ENCODE measurements around the gene BMP7.

The BMP7 gene

GRCh38 chr20:57266291-57267157 is at the start of gene BMP7:
TSS of gene BMP7 (minus strand) at chr20:57266641. CDS start at chr20:57266122, 519 bp downstream.
- DNase-seq (ENCODE audit: low read depth in 2 of 2, low spot score in 1 of 2) = no peak

DNA sequence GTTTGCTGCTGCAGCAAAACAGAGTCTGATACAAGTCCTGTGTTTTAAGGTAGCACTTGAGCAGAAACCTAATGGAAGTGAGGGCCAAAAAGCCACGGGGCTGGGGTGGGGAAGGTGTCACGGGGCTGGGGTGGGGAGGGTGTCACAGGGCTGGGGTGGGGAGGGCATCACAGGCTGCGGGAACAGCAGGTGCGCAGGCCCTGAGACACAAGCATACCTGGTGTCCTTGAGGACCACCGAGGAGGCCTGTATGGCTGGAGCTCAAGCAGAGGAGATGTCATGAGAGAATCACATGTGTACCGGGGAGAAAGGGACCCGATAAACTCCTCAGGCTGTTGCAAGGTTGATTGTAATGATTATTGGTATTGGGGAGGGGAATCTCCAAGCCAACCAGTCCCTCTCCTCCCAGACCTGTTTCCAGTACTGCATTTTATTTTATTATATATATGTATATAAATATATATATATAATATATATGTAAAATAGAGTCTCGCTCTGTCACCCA is 49.6 kb upstream of the BMP7 start:
- no peak for DNase-seq (ENCODE audit: low read depth in 2 of 2, low spot score in 1 of 2)

DNA sequence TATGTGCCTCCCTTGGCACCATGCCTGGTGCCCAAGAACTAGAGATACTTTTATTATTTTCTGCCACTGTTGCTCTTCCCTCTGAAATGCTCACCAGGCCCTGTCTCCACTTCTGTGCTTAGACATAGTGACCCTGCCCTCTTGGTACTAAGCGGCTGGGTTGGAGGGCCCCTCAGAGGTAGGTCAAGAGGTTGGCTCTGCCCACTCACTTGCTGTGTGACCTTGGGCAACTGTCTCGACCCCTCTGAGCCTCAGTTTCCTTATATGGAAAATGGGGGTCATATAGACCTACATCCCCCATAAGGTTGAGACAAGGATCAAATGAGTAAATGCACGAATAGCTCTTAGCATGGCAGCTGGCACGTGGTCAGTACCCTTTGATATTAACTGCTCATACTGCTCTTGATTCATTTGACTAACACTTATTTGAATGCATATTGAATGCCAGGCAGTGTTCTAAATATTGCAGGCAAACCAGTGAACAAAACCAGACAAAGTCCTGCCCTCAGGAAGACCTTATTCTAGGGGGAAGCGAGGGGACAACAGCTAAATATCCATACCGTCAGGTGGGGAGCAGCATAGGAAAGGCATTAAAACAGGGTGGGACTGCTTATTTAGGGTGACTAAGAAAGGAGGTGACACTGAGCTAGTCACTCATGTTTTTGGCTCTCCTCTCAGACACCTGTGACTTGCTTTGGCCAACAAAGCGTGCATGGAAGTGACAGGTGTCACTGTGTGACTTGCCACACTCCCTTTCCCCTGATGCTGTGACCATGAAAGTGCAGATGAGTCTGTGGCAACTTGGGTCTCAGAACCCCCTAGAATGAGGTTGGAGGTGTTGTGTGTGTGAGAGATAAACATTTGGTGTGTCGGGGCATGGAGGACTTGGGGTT is 48.9 kb upstream of the BMP7 start:
- no peak for DNase-seq (ENCODE audit: low read depth in 2 of 2, low spot score in 1 of 2)

GRCh38 chr20:57313951-57314350 is 47.5 kb upstream of the BMP7 start:
- no peak for DNase-seq (ENCODE audit: low read depth in 2 of 2, low spot score in 1 of 2)

GRCh38 chr20:57313230-57313629 is 46.8 kb upstream of the BMP7 start:
- no peak for DNase-seq (ENCODE audit: low read depth in 2 of 2, low spot score in 1 of 2)

DNA sequence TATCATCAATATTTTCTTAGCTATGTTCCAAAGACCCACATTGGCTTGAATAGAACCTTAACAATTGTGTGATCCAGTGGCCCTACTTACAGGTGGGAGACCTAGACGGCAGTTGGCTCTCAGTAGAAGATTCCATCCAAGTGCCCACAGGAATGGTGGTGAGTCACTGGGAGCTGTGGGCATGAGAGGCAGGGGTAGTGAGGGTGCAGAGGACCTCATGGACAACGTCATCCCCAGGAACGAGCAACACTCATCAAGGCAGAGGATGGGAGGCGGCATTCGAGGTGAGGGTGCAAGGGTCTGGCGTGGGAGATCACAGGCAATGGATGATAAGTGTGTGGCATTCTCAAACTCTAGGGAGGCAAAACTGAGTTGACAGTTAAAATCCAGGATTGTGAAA is 45.7 kb upstream of the BMP7 start:
- DNase-seq (ENCODE audit: low read depth in 2 of 2, low spot score in 1 of 2) = no peak

GRCh38 chr20:57310821-57311514 is 44.5 kb upstream of the BMP7 start:
- no peak for DNase-seq (ENCODE audit: low read depth in 2 of 2, low spot score in 1 of 2)

- DNase-seq (ENCODE audit: low read depth in 2 of 2, low spot score in 1 of 2) = no peak
Observed at GRCh38 chr20:57309544-57310115, 43.2 kb upstream of the BMP7 start.

DNA sequence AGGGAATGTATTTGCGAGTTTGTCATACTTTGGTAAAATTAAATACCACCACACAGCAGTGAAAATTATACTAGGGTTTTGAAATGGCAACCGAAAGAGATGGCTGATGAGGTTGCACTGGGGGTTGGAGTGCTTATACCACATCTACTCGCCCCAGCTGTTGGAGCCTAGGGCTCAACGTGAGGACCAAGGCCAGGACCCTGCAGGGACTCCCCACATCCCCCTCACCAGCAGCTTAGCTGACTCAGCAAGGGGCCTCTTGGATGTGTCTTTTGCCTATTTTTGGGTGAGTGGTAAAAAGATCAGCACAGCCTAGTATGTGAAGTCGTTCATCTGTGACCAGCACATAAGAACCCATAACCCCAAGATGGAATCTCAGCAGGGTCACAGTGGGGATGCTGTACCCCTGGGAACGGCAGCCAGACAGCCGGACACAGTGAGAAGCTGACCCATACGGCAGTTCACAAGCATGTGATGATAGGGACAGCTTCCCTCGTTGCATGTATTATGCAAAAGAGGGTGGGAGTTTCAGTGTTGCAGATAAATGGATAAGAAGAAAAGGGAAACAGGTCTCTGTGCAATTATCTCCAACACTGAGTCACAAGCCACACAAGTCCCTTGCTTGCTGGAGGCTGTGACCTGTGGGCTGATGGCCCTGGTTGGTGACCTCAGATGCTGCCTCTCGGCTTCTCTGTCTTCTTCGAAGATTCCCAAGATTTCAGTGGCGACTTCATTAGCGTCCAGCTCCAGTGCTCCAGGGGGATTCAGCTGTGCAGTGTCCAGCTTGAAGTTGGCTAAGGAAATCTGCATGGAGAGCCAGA is 42.2 kb upstream of the BMP7 start:
- no peak for DNase-seq (ENCODE audit: low read depth in 2 of 2, low spot score in 1 of 2)

DNA sequence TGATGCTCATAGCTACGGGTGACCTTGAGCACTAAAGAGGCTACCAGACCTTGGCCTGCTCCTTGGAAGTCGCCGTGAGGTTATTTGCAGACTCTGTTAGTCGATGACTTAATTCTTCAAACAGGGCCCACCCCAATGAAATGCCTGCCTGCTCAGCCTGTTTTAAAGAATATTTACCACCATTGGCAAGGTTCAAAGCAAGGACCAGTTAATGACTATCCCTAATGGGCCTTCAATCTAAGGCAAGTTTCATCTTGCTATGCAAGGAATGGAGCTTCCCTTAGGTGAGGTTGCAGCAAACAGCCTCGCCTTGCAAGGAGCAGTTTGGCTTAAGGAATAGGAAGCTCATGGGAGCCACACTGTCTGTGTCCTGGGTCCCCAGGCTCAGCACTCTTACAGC is 40.3 kb upstream of the BMP7 start:
- no peak for DNase-seq (ENCODE audit: low read depth in 2 of 2, low spot score in 1 of 2)

GRCh38 chr20:57301026-57301425 is 34.6 kb upstream of the BMP7 start:
- DNase-seq (ENCODE audit: low read depth in 2 of 2, low spot score in 1 of 2) = no peak

GRCh38 chr20:57298457-57298856 is 32.0 kb upstream of the BMP7 start:
- DNase-seq (ENCODE audit: low read depth in 2 of 2, low spot score in 1 of 2) = no peak

- DNase-seq (ENCODE audit: low read depth in 2 of 2, low spot score in 1 of 2) = no peak
Observed at GRCh38 chr20:57294550-57294949, 28.1 kb upstream of the BMP7 start.

GRCh38 chr20:57293995-57294394 is 27.6 kb upstream of the BMP7 start:
- no peak for DNase-seq (ENCODE audit: low read depth in 2 of 2, low spot score in 1 of 2)

DNA sequence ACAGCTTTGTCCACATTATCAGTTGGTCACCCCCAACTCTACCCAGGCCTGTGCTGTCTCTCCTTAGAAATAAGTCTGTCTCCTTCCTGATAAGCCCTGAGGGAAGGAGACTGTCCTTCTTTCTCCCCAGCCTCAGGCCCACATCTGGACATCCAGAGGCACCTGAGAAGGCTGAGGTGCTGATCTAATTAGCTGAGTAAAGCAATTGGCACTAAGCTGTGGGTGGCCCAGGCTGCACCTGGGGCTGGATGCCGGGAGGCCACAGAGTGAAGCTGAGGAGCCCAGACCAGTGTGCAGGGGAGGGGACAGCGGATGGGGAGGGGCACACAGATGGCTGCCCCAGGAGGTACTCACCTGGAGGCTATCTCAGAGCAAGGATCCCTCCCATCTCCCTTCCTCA is 26.2 kb upstream of the BMP7 start:
- no peak for DNase-seq (ENCODE audit: low read depth in 2 of 2, low spot score in 1 of 2)

DNA sequence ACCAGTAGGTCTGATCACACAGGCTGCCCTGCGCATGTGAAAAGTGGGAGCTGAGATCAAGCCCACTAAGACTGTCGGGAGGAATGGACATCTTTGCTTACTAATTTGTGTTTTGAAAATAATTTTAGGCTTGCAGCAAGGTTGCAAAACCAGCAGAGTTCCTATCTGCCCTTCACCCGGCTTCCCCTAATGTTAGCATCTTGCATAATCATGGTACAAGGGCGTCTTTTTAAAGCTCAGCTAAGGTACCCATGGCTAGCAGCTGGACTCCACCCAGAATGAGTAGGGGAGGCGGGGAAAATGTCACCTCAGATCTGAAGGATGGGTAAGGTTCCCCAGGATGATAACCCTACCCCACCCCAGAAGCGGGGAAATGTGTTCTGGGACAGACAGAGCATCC is 25.3 kb upstream of the BMP7 start:
- DNase-seq (ENCODE audit: low read depth in 2 of 2, low spot score in 1 of 2) = no peak

- DNase-seq (ENCODE audit: low read depth in 2 of 2, low spot score in 1 of 2) = no peak
Observed at GRCh38 chr20:57291003-57291402, 24.6 kb upstream of the BMP7 start.

DNA sequence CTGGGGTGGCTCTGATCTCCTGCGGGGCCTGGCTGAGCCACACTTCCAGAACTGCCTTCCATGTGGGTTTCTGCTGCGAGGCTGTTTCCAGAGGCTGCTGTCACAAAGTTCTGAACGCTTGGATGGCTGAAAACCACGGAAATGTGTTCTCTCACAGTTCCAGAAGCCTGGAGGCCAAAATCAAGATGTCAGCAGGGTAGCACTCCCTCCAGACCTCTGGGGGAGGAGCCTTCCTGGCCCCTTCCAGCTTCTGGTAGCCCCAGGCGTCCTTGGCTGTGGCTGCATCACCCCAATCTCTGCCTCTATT is 23.7 kb upstream of the BMP7 start:
- DNase-seq (ENCODE audit: low read depth in 2 of 2, low spot score in 1 of 2) = no peak

- no peak for DNase-seq (ENCODE audit: low read depth in 2 of 2, low spot score in 1 of 2)
Observed at GRCh38 chr20:57289391-57290177, 23.1 kb upstream of the BMP7 start.

Measured in stimulated activated CD8-positive, alpha-beta memory T cell treated with anti-CD3 and anti-CD28 coated beads, Interleukin-4, amount 100 ng/mL, for 1 hour (primary cell).